HG02981 (cell line): Measurements from ENCODE around the gene RIT2.
"Not testable (repeated sequence)": the region's sequence is repeated elsewhere in the genome, so short reads cannot be mapped to it uniquely, and the experiment has no call there.

Source experiments
- ATAC-seq: cut with Tn5 transposase; IDR thresholded peaks from one replicate; pipeline ENCODE4 v1.9.1; 2021; ENCODE audit warnings: mild to moderate bottlenecking, moderate library complexity; ENCODE audit not compliant: unreplicated experiment

The RIT2 gene

DNA sequence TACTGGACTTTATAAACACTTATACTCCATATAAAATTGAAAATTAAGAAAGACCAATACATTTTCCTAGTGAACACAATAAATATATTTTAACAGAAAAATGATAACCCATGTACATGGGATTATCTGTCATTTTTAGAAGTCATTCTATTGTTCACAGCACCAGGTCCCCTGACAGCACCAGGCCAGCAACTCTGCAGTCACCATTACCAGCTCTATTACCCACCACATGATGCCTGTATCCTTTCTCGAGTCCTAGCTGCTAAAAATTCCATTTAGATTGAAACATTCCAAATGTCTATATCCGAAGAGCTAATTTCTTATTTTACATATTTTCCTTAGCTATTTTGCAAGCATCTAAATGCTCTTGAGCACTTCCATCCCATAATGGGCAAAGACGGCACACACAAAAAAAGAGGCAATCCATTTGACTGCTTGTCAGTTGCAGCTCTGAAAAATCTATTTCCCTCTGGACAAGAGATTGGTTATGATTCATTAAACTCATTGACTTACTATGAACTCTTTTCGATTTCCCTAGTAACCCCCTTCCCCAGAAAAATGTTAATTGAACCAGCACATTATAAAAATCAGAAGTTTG lies 336.9 kb downstream of the RIT2 start:
- no peak for ATAC-seq

DNA sequence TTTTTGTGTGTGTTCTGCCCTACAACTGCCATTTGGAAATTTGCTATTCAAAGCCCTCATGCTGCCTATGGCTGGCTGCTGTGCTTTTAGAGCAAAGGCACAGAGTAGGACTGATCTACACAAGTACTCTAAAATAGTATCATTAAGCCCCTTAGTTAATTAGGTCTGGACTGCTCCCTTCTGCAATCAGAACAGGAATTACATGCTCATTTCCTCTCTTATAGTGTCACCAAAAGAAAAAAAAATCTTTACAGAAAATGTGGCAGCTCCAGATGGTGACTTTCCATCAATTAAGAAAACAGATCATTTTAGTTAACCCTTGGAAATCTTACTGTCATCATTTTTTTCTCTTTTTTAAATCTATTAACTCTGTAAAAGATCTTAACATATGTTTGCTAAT lies 337.5 kb downstream of the RIT2 start:
- ATAC-seq, result no peak

DNA sequence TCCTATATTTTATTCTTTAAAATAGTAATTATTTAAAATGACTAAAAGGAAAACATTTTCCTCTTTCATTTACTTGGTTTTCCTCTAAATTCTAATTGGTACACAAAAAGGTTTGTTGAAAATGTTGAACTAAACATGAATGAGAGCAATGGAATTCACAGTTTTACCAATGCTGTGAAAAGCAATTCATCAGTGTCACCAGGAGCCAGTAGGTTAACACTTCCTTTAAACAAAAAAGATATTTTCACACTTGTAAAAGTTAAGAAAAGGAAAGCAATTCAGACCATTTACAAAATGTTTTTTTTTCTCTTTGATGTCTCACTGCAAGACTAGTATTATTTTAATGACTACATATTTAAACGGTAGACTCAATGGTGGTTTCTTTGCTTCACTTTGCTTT lies 341.6 kb downstream of the RIT2 start:
- ATAC-seq, result no peak

DNA sequence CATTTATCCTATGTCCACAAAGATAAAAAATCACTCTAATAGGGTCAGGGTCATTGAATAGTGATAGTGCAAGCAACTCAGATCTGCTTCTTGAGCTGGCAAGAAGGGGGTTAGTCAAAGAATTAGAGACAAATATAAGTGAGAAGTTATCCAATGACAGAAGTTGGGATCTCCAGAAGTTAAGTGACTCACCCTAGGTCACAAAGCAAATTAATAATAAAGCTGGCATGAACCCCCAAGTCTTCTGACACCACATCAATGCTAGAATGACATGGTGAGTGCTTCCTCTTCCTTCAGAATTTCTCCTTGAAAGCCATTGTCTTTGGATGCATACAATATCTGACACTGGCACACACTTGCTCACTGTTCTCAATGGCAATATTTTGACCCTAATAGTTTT lies 343.5 kb downstream of the RIT2 start:
- ATAC-seq, result no peak

DNA sequence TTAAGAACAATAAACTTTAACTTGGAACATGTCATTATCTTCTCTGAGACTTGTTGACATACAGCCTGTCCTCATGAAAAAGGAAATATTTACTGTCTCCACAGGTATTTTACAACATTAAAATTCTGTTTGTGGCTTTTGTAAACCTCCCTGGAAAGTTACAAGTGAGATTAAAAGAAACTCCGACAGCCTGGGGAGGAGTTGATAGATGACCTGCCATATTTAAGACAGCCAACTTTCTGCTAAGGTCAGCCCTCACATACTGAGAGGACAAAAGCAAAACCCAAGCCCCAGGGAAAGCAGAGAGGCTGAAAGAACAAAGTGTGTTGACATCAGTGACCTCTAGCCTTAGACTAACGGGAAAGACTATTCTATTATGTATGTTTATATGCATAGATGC lies 350.2 kb downstream of the RIT2 start:
- ATAC-seq, result no peak

DNA sequence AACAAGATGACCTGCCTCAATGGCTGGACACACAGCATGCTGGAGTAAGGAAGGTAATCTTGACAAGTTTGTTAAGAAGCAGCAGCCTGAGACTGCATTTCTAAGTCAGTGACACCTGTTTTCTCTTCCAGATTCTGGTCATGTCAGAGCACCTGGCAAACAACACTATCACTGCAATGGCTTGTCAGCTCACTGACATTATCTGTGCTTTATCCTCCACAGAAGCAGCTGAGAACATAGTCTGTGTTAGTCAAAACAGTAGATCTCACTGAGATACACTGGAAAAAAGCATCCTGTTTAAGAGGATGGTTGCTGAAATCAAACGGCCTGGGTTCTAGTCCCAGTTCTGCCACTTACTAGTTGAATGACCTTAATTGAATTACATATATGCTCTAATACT lies 355.2 kb downstream of the RIT2 start:
- no peak for ATAC-seq

DNA sequence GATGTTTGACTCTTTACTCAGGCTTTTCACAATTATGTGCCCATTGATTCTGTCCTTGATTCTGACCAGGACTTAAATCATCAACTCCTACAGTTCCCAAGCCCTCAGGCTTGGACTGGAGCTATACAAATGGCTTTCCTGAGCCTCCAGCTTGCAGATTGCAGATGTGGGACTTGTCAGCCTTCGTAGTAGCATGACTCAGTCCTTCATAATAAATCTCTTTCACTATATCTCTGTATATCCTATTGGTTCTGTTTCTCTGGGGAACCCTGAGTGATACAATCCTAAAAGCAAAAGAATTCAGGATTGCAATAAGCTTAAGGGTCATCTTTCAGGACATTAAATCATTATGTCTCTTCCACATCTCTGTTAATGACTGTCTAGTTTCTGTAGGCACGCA lies 356.6 kb downstream of the RIT2 start:
- no peak for ATAC-seq

DNA sequence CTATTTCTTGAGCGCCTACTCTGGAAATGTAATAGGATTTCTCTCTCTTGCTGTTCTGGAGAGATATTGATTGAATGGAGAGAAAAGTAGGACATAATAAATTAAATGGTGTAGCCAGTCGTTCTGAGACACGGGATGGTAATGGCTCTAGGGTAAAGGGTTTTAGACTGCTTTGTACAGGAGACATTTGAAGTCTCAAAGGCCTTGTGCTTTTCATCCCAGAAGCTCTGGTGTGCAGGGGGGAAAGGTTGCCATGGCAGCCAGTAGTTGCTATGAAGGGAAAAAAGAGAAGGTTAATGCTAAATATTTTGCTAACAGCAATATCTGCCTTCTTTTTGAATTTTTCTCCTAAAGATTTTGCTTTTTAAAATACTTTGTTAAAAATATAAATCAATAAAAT lies 359.3 kb downstream of the RIT2 start:
- ATAC-seq, result no peak

DNA sequence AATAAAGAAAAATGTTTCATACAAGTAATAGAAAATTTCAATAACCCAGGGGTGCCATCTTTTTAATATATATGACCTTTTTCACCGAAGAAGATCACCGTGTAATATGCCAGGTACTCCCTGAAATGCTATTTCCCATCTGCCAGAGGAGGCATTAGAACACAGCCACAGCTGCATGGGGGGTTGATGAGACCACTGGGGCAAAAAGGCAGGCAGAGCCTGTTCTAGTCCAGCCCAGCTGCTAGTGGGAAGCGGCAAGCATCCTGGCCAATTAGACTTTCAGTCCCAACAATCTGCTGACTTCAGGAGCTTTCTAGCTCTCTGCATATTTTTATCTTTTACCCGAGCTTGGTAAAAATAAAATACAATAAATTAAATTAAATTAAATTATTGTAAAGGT lies 362.6 kb downstream of the RIT2 start:
- no peak for ATAC-seq

DNA sequence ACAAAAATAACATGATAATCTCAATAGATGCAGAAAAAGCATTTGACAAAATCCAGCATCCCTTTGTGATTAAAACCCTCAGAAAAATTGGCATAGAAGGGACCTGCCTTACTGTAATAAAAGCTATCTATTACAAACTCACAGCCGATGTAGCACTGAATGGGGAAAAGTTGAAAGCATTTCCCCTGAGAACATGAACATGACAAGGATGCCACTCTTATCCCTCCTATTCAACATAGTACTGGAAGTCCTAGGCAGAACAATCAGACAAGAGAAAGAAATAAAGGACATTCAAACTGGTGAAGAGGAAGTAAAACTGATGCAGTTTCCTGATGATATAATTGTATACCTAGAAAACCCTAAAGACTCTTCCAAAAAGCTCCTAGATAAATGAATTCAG lies 368.7 kb downstream of the RIT2 start:
- no peak for ATAC-seq

DNA sequence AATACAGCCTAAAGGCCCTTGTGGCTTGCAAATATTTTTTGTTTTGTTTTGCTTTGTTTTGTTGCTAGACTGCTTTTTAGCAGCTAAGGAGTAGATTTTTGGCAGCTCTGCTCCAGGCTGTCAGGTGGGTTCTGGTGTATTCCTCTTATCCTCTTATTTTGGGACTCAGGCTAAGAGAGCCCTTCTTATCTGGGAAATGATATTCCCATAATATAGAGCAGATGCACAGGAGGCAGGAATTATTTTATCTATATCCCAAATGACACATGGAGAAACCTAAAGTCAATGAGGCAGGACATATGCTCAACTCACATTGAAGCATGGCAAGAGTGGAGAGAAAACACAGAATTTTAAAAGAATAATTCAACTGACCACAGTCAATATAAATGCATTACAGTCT lies 369.6 kb downstream of the RIT2 start:
- ATAC-seq, result no peak

DNA sequence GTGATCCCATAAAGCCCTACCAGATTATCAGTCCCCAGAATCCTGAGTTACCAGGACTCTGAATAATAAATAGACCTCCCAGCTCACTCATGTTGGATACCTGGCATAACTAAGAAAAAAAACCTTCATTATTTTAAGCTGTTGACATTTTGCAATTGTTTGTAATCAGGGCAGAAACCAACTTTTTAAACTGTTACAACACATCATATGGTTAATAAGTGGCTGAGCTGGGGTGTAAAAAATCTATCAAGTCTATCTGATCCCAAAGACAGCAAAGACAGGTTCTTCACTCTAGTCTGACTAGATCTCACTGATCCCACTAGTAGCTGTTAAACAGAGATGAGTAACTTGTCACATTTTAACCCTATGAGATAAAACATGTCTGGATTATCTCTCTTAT lies 370.3 kb downstream of the RIT2 start:
- no peak for ATAC-seq

DNA sequence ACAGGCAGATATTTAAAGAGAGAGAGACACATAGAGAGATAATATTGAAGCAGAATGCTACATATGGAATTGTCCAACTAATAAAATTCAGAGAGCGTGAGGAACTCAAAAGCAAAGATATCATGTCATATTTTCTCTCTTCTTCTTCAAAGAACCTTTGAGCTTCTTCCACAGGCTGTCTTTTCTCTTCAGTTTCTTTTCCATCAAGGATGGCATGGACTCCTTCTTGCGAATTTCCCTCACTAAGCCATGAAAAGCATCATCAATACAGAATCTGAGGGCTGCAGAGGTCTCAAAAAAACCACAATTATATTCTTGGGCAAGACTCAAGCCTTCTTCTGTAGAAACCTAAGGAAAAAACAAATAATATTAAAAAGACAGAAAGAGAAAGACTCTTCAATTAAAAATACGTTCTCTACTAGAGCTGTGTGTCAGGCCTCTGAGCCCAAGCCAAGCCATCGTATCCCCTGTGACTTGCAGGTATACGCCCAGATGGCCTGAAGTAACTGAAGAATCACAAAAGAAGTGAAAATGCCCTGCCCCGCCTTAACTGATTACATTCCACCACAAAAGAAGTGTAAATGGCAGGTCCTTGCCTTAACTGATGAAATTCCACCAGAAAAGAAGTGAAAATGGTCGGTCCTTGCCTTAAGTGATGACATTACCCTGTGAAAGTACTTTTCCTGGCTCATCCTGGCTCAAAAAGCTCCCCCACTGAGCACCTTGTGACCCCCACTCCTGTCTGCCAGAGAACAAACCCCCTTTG lies 371.9 kb downstream of the RIT2 start:
- ATAC-seq, result no peak

DNA sequence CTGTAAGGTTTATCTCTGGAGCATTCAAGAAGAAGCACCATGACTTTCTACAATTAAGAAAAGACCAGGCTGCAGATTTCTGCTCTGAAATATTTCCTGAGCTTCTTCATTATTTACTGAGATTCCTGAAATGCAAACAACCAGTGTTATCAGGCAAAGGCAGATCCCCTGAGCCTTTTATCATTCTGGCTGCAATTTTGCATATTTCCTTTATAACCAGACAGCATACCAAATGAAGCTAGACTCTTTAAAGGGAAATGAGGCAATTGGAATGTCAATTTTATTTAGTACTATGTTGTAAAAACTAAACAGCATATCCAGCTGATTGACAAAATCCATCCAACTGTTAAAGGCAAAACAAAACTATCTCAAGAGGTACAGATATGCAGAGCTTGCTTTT lies 372.5 kb downstream of the RIT2 start:
- no peak for ATAC-seq

DNA sequence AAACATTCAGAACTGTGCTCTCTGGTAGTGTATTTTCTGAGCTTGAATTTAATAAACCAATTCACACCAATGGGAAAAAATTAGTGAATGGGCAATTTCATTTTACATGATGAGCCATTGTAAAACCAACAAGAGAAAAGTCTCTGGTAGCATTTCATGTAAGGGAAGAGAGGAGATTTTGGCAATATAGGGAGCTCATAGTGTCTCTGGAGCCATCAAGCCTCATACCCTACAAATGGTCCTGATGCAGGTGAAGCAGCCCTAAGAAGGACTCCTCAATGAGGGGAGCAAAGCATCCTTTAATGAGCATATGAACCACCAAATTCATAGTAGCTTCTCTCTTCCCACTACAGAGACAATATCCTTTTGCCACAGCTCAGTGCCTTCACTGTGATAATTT lies 373.0 kb downstream of the RIT2 start:
- ATAC-seq, result no peak

DNA sequence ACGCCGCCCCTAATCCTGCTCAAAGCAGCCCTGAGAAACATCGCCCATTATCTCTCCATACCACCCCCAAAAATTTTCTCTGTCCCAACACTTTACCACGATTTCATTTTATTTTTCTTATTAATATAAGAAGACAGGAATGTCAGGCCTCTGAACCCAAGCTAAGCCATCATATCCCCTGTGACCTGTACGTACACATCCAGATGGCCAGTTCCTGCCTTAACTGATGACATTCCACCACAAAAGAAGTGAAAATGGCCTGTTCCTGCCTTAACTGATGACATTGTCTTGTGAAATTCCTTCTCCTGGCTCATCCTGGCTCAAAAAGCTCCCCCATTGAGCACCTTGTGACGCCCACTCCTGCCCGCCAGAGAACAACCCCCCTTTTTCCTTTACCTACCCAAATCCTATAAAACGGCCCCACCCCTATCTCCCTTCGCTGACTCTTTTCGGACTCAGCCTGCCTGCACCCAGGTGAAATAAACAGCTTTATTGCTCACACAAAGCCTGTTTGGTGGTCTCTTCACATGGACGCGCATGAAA lies 373.6 kb downstream of the RIT2 start:
- not testable (repeated sequence) for ATAC-seq

DNA sequence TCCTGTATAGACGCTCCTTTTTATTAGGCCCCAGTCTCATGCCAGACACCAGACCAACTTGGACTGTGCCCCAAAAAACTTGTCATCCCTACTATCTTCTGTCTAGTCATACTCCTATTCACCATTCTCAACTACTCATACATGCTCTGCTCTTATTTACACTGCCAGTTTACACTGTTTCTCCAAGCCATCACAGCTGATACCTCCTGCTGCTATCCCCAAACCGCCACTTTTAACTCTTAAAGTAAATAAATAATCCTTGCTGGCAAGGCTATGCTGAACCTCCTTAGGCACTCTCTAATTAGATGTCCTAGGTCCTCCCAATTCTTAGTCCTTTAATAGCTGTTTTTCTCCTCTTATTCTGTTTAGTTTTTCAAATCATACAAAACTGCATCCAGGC lies 374.2 kb downstream of the RIT2 start:
- ATAC-seq, result not testable (repeated sequence)

DNA sequence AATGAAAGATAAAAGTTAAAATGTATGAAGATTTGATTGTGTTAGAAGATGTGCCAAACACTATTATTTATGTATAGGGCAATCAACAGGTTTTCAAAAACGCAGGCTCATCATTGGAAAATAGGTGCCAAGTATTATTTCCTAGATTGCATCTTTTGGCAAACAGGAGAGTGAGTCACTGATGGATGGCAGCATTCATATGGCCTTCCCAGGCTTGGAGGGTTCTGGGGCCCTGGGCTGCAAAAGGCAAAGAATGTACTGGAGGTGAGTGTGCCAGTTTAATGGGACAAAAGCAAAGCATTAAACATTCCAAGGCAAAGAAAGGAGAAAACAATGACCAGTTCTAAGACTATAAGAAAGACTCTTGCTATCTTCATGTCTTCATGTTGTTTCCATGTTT lies 379.4 kb downstream of the RIT2 start:
- no peak for ATAC-seq

DNA sequence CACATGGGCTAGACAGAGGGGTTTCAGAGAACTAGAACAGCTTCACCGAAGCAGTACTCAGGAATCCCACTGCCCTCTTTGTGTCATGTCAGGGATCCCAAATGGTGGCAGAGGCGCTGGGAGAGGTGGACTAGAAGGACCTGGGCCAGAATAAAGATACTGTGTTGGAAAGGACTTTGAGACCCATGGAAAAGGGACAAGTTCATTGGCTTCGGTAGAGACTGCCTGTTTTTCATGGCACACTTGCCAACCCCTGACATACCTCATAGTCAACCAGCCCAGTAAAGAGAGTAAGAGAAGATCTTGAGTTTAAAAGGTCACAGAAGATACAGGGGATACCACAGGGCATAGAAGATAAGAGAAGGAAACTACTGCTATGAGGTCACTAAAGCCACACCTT lies 381.0 kb downstream of the RIT2 start:
- no peak for ATAC-seq

DNA sequence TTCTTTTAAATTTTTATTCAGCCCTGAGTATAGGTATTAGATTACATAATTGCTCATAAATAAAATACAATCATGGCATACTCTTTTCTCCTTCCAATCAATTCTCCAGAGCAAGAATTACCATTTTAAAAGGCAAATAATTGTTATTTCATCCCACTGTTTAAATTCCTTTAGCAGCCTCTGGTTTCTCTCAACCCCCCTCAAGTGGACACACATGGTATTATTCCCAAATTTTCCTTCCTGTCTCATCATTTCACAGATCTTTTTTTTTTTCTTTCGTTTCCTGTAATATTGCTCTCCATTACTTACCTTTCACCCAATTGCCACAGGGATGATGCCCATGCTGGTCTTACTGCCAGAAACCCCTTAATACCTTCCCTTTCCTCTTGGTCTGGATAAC lies 385.2 kb downstream of the RIT2 start:
- no peak for ATAC-seq

DNA sequence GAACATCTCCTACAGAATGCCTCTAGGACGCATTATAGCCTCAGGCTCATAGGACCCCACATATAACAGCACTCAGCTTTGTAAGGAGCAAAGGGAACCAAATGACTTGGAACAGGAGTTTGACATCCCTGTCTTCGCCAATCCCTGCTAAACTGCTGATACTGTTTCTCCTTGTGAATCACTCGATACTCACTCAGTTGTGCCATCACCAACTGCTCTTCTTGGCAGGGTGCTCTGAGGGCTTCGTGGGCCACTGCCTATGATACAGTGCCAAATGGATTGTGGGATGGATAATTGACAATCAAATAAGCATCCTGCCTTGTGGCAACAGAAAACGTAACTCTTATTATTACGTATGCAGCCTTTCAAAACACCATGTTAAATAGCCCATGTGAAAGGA lies 396.3 kb downstream of the RIT2 start:
- ATAC-seq, result no peak

DNA sequence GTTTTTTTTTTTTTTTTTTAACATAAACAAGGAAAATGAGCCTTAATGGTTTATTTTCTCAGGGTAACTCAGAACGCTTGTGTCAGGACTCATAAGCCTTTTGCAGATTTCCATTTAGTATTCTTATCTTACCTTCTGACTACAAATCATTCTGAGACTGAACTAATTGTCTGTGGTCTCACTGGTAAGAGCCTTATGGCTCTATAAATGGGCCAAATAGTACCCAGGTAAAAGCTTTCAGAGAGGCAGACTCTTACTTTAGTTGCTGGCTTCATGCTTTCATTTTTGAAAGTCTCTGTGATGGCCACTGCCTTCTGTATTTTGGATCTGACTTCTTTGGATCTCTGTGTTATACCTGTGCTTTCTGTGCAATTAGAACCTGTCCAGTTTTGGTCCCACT lies 403.4 kb downstream of the RIT2 start:
- ATAC-seq, result no peak

DNA sequence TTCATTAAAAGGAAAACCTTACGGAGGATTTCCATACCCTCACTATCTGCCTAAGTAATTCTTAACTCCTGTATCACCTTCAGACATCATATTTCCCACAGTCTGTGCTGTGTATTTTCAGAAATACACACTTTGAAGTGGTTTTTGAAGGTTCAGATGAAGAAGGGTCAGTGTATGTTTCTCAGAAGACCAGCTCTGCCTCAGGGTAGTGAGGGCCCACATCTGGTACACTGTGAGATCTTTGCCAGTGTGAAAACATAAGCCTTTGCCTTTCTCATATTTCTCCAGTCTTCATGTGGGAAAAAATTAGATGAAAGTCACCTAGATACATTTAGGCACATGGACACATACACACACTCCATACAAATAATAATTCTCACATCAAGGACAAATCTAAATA lies 408.4 kb downstream of the RIT2 start:
- ATAC-seq, result no peak
